ENCODE data around the gene NOSTRIN. TPM values are rescaled to one million over a fixed set of nuclear protein-coding genes. Genes with fewer than 3 reads are reported as not detected.

NOSTRIN gene
- polyA plus RNA-seq, 1 donor (not counting 4 experiments of a cell fraction or from before 2014, with no cell fraction given): not detected

DNA sequence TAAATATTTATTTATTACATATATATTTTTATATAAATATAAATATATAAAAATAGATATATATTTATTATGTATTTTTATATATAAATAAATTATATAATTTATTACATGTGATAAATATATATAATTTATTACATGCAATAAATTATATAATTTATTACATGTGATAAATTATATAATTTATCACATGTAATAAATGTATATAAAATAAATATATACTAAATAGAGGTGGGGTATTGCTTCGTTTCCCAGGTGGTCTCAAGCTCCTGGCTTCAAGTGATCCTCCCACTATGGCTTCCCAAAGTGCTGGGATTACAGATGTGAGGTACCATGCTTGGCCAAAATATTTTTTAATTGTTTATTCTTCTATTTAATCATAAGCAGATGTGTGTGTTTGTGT is 95.0 kb downstream of the NOSTRIN start:
- Histone ChIP-seq H3K36me3 (ENCODE audit: control insufficient read depth in 2 of 2, extremely low read depth in 1 of 2, insufficient read depth in 2 of 2, low read length in 2 of 2) (no peaks in the 10 kb centered on the region), H3K4me3 (ENCODE audit: control insufficient read depth in 2 of 3, extremely low read depth in 1 of 3, insufficient read depth in 2 of 3, low read depth in 1 of 3, low read length in 3 of 3) (no peak overlapping the region), H2AFZ (ENCODE audit: control insufficient read depth, low read length) (no peak overlapping the region), H3K9me1 (ENCODE audit: control insufficient read depth, extremely low read depth, insufficient read depth, low read length) (no peaks in the 10 kb centered on the region), H4K20me1 (ENCODE audit: control insufficient read depth, extremely low read depth, insufficient read depth, low read length) (no peaks in the 10 kb centered on the region), H3K9me3 (ENCODE audit: control insufficient read depth, low read depth, low read length) (no peaks in the 10 kb centered on the region), H3K27ac (ENCODE audit: control insufficient read depth, insufficient read depth, low read length) (no peak overlapping the region), H3K27me3 (ENCODE audit: control insufficient read depth, extremely low read depth, insufficient read depth, low read length) (peaks cover 4% of the 10 kb centered on the region), H3K79me2 (ENCODE audit: control insufficient read depth, insufficient read depth, low read length) (no peaks in the 10 kb centered on the region), H3K9ac (ENCODE audit: control insufficient read depth, extremely low read depth, insufficient read depth, low read length) (no peak overlapping the region), H3K4me1 (ENCODE audit: control insufficient read depth, extremely low read depth, insufficient read depth, low read length) (no peaks in the 10 kb centered on the region), H3K4me2 (ENCODE audit: control insufficient read depth, extremely low read depth, insufficient read depth, low read depth, low read length) (no peak overlapping the region)
- TF ChIP-seq EZH2 (IDR thresholded peaks at IDR 0.05; ENCODE audit: low read length): no peak
- TF ChIP-seq, protein P1, sequence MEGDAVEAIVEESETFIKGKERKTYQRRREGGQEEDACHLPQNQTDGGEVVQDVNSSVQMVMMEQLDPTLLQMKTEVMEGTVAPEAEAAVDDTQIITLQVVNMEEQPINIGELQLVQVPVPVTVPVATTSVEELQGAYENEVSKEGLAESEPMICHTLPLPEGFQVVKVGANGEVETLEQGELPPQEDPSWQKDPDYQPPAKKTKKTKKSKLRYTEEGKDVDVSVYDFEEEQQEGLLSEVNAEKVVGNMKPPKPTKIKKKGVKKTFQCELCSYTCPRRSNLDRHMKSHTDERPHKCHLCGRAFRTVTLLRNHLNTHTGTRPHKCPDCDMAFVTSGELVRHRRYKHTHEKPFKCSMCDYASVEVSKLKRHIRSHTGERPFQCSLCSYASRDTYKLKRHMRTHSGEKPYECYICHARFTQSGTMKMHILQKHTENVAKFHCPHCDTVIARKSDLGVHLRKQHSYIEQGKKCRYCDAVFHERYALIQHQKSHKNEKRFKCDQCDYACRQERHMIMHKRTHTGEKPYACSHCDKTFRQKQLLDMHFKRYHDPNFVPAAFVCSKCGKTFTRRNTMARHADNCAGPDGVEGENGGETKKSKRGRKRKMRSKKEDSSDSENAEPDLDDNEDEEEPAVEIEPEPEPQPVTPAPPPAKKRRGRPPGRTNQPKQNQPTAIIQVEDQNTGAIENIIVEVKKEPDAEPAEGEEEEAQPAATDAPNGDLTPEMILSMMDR (optimal IDR thresholded peaks at IDR 0.05 in 1 of 3, IDR thresholded peaks at IDR 0.05 in 1 of 3, conservative IDR thresholded peaks at IDR 0.05 in 1 of 3; ENCODE audit: extremely low read depth in 1 of 3, insufficient read depth in 2 of 3, low read length in 3 of 3): no peak
- DNase-seq (ENCODE audit: low read depth, low spot score) (no peak), FAIRE-seq (no peak)
- dilution Hi-C loops (cut with MboI; ENCODE audit: extremely low pct_ligation_motif_present, low sequenced_read_pairs): no loop called here

DNA sequence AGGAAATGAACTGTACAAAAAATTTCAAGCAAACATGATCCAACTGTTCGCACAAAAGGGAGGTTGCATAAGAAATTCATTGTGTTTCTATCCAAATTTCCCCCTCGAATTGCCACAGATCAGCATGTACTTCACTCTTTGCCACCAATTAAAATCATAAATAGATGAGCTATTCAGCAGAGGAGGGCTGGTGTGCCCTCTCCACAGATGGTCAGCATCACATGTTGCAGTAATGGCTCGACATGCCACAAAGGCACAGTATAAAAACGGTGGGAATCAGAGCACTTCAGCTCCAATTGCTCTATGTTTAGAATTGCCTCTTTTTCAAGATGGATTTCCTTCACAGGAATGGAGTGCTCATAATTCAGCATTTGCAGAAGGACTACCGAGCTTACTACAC is 98.6 kb downstream of the NOSTRIN start, which contains the start of gene G6PC2:
Gene G6PC2 (plus strand): TSS at position 289 of the 400 bp plus-strand sequence. CDS start 41 bp downstream, at position 330.
- no peak for FAIRE-seq
- TF ChIP-seq EZH2 (IDR thresholded peaks at IDR 0.05; ENCODE audit: low read length): no peak
- TF ChIP-seq, protein P1 (optimal IDR thresholded peaks at IDR 0.05 in 1 of 3, IDR thresholded peaks at IDR 0.05 in 1 of 3, conservative IDR thresholded peaks at IDR 0.05 in 1 of 3; ENCODE audit: extremely low read depth in 1 of 3, insufficient read depth in 2 of 3, low read length in 3 of 3): no peak
- H3K4me3 ChIP-seq (ENCODE audit: control insufficient read depth in 2 of 3, extremely low read depth in 1 of 3, insufficient read depth in 2 of 3, low read depth in 1 of 3, low read length in 3 of 3): no peak within 1 kb of the TSS
- no peak within 1 kb of the TSS for H2AFZ ChIP-seq (ENCODE audit: control insufficient read depth, low read length)
- no peaks in the 10 kb centered on the region for H3K9me1 ChIP-seq (ENCODE audit: control insufficient read depth, extremely low read depth, insufficient read depth, low read length)
- dilution Hi-C loops (cut with MboI; ENCODE audit: extremely low pct_ligation_motif_present, low sequenced_read_pairs): no loop called here
- H3K4me2 ChIP-seq (ENCODE audit: control insufficient read depth, extremely low read depth, insufficient read depth, low read depth, low read length): no peak within 1 kb of the TSS
- H3K4me1 ChIP-seq (ENCODE audit: control insufficient read depth, extremely low read depth, insufficient read depth, low read length): no peaks in the 10 kb centered on the region
- no peaks in the 10 kb centered on the region for H3K9me3 ChIP-seq (ENCODE audit: control insufficient read depth, low read depth, low read length)
- peaks cover 4% of the 10 kb centered on the region for H3K27me3 ChIP-seq (ENCODE audit: control insufficient read depth, extremely low read depth, insufficient read depth, low read length)
- no peak for DNase-seq (ENCODE audit: low read depth, low spot score)
- H3K9ac ChIP-seq (ENCODE audit: control insufficient read depth, extremely low read depth, insufficient read depth, low read length): no peak within 1 kb of the TSS
- H3K36me3 ChIP-seq (ENCODE audit: control insufficient read depth in 2 of 2, extremely low read depth in 1 of 2, insufficient read depth in 2 of 2, low read length in 2 of 2): no peaks in the 10 kb centered on the region
- H3K79me2 ChIP-seq (ENCODE audit: control insufficient read depth, insufficient read depth, low read length): no peaks in the 10 kb centered on the region
- H3K27ac ChIP-seq (ENCODE audit: control insufficient read depth, insufficient read depth, low read length): no peak within 1 kb of the TSS
- H4K20me1 ChIP-seq (ENCODE audit: control insufficient read depth, extremely low read depth, insufficient read depth, low read length): no peaks in the 10 kb centered on the region

Data from keratinocyte (primary cell).